Kidney epithelial cell (primary cell): ENCODE data around the gene RNPEPL1. TPM values are rescaled to one million over a fixed set of nuclear protein-coding genes. Genes with fewer than 3 reads are reported as not detected.

Experiments used
- DNase-seq: peaks from one replicate; pipeline ENCODE4 v3.0.0-alpha.2; 2010; ENCODE audit warnings: low read depth
- H3K27me3 ChIP-seq: 2 replicates; pipeline ENCODE4 v1.6.0; 2011; ENCODE audit warnings: low read length; ENCODE audit not compliant: control insufficient read depth, insufficient read depth
- H3K36me3 ChIP-seq: 2 replicates; pipeline ENCODE4 v1.5.1; 2011; ENCODE audit warnings: low read length; ENCODE audit not compliant: control insufficient read depth, insufficient read depth
- H3K4me3 ChIP-seq: 2 replicates; pipeline ENCODE4 v1.5.1; 2011; ENCODE audit warnings: low read depth, mild to moderate bottlenecking, control low read depth, low read length
- total RNA-seq: library from RNA; depleted of rRNA; stranded (reverse); fragments of >200 nt; gene quantifications from 2 replicates; pipeline ENCODE4 v1.2.3, GENCODE V29; 2015
- TF ChIP-seq, protein P1 (sequence below): IDR thresholded peaks from 2 replicates; pipeline ENCODE4 v1.5.1; 2011; ENCODE audit warnings: mild to moderate bottlenecking, moderate library complexity, low read length, control low read depth, inconsistent platforms; ENCODE audit not compliant: insufficient read depth, poor library complexity, severe bottlenecking

The RNPEPL1 gene
- total RNA-seq, 1 donor from 2014 or later: 91.3 TPM

DNA sequence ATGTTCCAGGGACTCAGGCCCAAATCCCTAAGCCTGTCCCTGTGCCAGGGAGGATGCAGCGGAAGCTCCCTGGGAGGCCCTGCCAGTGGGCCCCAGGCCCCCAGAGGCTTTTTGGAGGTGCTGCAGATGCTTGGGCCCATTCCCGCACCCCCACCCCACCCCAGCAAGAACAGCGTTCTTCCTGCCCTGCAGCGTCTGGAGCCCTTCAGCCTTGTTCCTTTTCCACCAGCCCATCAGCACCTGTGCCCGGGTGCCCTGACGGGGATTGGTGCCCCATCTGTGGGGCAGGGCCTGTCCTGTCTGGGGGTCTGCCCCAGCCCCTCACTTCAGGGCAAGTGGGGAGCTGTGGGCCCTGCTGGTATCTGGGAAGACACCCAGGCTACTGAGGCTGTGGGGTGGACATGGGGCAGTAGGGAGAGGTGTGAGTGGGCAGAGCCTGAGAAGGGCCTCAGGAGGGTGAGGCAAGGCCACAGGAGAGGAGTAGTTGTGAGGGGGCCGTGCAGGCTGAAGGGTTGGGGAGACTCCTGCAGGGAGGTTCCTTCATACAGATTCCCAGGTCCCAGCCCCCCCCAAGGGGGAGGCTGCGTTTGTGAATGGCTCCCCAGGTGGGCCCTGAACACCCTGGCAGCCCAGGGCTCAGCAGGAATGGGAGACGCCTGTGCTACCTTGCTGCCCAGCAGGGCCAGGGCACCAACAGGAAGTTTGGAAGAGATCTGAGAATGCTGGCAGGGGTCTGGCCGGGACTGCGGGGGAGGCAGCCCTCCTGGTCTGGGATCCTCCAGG, 2.4 kb downstream of the RNPEPL1 start:
- DNase-seq: no peak
- TF ChIP-seq, protein P1, sequence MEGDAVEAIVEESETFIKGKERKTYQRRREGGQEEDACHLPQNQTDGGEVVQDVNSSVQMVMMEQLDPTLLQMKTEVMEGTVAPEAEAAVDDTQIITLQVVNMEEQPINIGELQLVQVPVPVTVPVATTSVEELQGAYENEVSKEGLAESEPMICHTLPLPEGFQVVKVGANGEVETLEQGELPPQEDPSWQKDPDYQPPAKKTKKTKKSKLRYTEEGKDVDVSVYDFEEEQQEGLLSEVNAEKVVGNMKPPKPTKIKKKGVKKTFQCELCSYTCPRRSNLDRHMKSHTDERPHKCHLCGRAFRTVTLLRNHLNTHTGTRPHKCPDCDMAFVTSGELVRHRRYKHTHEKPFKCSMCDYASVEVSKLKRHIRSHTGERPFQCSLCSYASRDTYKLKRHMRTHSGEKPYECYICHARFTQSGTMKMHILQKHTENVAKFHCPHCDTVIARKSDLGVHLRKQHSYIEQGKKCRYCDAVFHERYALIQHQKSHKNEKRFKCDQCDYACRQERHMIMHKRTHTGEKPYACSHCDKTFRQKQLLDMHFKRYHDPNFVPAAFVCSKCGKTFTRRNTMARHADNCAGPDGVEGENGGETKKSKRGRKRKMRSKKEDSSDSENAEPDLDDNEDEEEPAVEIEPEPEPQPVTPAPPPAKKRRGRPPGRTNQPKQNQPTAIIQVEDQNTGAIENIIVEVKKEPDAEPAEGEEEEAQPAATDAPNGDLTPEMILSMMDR: no peak
- no peak overlapping the region for H3K4me3 ChIP-seq
- no peaks in the 10 kb centered on the region for H3K27me3 ChIP-seq
- no peaks in the 10 kb centered on the region for H3K36me3 ChIP-seq

DNA sequence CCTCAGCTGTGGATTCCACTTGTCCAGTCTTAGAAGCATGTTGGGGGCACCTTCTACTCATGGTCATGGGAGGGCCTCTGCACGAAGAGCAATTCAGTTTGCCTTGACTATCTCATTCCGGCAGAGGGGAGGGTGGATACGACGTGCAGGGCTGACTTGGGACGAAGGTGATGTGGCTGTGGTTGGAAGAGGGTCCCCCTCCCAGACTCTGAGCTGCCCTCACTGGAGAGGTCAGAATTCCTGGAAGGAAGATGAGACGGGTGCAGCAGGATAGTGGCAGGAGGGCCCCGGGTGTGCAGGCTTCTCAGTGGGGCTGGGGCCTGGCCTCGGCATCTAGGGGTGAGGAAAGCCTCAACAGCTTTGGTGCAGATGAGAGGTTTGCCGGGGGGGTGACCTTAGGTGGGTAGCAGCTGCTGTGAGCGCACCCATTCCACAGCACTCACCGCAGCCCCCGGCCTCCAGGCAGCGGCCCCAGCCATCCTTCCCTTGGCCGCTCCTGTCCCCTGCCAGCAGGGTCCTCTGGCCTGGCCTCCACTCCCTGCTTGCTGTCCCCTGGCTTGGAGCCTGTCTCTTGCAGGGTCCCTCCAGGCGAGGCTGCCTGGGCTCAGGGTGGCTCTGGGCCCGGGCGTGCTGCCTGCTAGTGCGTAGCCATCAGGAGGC, 3.2 kb downstream of the RNPEPL1 start:
- no peak for DNase-seq
- no peaks in the 10 kb centered on the region for H3K36me3 ChIP-seq
- TF ChIP-seq, protein P1: no peak
- H3K27me3 ChIP-seq: no peaks in the 10 kb centered on the region
- H3K4me3 ChIP-seq: no peak overlapping the region

DNA sequence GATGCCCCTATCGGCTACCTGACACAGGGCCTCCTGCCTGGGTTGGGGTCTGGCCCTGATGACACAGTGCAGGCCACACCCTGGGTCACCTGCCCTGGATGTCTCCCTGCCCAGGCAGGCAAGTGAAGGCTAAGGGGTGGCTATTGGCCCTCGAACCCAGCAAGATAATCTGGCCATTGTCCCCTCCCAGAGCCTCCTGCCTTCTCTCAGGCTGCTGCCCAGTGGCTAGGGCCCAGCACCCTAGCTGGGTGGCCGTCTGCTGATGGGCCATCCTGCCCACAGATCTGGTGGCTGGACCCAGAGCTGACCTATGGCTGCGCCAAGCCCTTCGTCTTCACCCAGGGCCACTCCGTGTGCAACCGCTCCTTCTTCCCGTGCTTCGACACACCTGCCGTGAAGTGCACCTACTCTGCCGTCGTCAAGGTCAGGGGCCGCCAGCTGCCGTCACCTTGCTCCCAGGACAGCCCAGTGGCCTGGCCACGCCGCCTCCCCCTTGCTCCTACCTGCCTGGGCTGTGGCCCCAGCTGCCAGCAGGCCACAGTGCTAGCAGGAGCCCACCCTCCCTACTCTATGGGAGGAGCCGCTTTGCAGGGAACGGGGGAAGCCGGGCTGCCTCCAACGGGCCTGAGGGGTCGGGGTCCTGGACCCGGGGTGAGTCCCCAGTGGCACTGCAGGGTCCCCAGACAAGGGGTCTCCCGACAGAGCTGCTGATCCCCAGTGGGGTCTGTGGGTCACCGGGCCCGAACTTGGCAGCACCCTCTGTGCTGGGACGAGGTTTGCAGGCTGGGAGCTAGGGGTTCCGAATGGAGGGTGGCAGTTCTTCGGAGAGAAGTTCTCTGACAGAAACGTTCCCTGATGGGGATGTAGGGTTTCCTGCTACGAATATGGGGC, 4.1 kb downstream of the RNPEPL1 start:
- H3K27me3 ChIP-seq: no peaks in the 10 kb centered on the region
- no peaks in the 10 kb centered on the region for H3K36me3 ChIP-seq
- TF ChIP-seq, protein P1: no peak
- no peak overlapping the region for H3K4me3 ChIP-seq
- no peak for DNase-seq

DNA sequence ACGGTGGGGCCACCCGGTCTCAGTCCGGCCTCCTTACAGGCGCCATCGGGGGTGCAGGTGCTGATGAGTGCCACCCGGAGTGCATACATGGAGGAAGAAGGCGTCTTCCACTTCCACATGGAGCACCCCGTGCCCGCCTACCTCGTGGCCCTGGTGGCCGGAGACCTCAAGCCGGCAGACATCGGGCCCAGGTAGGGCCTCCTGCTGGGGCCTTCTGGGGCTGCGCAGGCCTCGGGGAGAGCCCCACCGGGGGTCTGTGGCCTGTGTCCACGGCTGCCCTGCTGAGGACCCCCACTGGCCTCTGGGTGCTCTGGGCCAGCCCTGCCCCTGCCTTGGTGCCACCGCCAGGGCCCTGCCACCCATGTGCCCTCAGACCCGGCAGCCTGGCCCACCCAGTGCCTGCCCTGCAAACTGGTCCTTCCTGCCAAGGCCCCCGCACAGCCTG, 4.8 kb downstream of the RNPEPL1 start:
- H3K27me3 ChIP-seq: no peaks in the 10 kb centered on the region
- DNase-seq: no peak
- TF ChIP-seq, protein P1: no peak
- no peaks in the 10 kb centered on the region for H3K36me3 ChIP-seq
- no peak overlapping the region for H3K4me3 ChIP-seq

DNA sequence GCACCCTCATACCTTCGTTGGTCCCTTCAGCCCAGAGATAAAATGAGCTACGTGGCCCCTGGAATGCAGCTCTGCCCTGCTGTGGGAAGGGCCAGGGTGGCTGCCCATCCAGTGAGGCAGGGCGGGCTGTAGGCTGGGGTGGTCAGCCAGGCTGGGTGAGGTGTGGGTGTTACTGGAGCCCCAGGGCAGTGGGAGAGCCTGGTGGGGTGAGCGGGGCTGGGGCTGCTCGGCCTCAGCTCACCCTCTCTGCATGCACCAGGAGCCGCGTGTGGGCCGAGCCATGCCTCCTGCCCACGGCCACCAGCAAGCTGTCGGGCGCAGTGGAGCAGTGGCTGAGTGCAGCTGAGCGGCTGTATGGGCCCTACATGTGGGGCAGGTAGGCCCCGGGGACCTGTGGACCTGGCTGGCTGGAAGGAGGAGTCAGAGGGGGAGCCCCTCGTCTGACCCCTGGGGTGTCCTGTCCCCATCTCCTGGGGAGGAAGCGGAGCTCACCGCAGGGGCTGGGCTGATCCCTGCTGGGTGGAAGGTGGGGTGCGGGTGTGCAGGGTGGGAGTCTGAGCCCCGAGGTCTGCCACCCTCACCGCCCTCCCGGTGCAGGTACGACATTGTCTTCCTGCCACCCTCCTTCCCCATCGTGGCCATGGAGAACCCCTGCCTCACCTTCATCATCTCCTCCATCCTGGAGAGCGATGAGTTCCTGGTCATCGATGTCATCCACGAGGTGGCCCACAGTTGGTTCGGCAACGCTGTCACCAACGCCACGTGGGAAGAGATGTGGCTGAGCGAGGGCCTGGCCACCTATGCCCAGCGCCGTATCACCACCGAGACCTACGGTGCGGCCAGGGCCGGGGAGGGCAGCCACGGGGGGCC, 5.5 kb downstream of the RNPEPL1 start:
- H3K4me3 ChIP-seq: no peak overlapping the region
- DNase-seq: no peak
- no peaks in the 10 kb centered on the region for H3K36me3 ChIP-seq
- no peaks in the 10 kb centered on the region for H3K27me3 ChIP-seq
- TF ChIP-seq, protein P1: no peak
